Measurements from ENCODE around the gene PPIL3.
"Not testable (repeated sequence)": the region's sequence is repeated elsewhere in the genome, so short reads cannot be mapped to it uniquely, and the experiment has no call there.

The PPIL3 gene

GRCh38 chr2:200888704-200889625 is at the start of gene PPIL3, which contains the start of gene NIF3L1:
Gene PPIL3, minus strand, starts transcription at chr2:200889077. Its CDS starts 1,462 bp downstream, at chr2:200887615.
Gene NIF3L1, plus strand, starts transcription at chr2:200889371. Its CDS starts 2,573 bp downstream, at chr2:200891944.
- DNase-seq (ENCODE audit: low read depth in 2 of 2), result peak; percentile 91

DNA sequence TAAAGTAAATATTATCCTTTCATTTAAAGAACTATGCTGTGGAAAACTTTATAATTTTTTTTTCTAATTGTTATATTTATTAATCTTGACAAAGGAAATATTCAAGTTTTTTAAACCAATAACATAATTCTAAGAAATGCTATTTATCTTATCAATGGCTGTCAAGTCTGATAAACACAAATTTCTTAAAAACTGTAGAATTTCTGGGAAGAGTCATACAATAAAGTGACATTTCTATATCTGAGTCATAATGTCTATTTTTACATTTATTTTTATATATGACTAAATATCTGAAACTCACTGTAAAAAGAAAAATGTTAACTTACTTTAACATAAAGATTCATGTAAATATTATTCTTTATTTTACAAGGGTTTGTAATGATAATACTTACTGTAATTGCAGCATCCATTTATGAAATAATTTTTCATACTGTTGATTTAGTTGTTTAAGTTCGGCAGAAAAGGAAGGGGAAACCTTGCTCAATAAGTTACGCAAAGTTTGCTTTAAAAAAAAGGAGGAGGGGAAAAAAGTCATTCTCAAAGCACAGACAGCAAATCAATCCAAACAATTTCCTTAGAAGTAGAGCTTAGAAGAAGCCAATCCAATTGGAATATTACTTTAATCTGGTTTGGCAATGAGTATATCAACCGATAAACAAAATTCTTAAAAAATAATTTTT is 42.2 kb upstream of the PPIL3 start:
- no peak for DNase-seq (ENCODE audit: low read depth in 2 of 2)

GRCh38 chr2:200929334-200930249 is 40.7 kb upstream of the PPIL3 start:
- no peak for DNase-seq (ENCODE audit: low read depth in 2 of 2)

- DNase-seq (ENCODE audit: low read depth in 2 of 2), result no peak
Measured at GRCh38 chr2:200922439-200922838, 33.6 kb upstream of the PPIL3 start.

- no peak for DNase-seq (ENCODE audit: low read depth in 2 of 2)
Measured at GRCh38 chr2:200913654-200914053, 24.8 kb upstream of the PPIL3 start.

- no peak for DNase-seq (ENCODE audit: low read depth in 2 of 2)
Measured at GRCh38 chr2:200909958-200910357, 21.1 kb upstream of the PPIL3 start.

GRCh38 chr2:200905618-200906296 is 16.9 kb upstream of the PPIL3 start:
- DNase-seq (ENCODE audit: low read depth in 2 of 2), result peak in 1 of 2 donors; percentile 9

GRCh38 chr2:200901459-200902072 is 12.7 kb upstream of the PPIL3 start:
- DNase-seq (ENCODE audit: low read depth in 2 of 2), result peak; percentile 37 to 53

- no peak for DNase-seq (ENCODE audit: low read depth in 2 of 2)
Measured at GRCh38 chr2:200899482-200899881, 10.6 kb upstream of the PPIL3 start.

DNA sequence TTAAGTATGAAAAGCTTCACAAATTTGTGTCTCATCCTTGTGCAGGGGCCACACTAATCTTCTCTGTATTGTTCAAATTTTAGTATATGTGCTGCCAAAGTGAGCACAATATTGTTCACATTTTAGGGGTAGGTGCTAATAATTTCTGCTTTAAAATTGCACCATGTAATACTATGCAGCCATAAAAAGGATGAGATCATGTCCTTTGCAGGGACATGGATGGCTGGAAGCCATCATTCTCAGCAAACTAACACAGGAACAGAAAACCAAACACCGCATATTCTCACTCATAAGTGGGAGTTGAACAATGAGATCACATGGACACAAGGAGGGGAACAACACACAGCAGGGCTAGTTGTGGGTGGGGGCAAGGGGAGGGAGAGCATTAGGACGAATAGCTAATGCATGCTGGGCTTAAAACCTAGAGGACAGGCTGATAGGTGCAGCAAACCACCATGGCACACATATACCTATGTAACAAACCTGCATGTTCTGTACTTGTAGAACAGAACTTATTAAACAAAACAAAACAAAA is 7.1 kb downstream of the PPIL3 start:
- not testable (repeated sequence) for DNase-seq (ENCODE audit: low read depth in 2 of 2)

- no peak for DNase-seq (ENCODE audit: low read depth in 2 of 2)
Measured at GRCh38 chr2:200878289-200878880, 10.5 kb downstream of the PPIL3 start.

- DNase-seq (ENCODE audit: low read depth in 2 of 2), result no peak
Measured at GRCh38 chr2:200877443-200877842, 11.4 kb downstream of the PPIL3 start.

DNA sequence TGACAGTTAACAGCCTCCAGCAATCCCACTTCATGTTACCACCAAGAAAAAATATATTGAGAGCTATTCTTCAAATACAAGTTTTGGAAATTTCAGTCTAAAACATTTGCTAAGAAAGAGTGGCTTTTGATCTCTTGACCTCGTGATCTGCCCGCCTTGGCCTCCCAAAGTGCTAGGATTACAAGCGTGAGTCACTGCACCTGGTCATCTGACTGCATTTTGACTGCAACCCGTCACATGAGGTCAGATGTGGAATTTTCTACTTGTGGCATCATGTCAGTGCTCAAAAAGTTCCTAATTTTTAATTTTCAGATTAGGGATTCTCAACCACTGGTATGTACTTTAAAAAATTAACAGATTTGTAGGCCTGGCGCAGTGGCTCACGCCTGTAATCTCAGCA is 15.3 kb downstream of the PPIL3 start:
- no peak for DNase-seq (ENCODE audit: low read depth in 2 of 2)

DNA sequence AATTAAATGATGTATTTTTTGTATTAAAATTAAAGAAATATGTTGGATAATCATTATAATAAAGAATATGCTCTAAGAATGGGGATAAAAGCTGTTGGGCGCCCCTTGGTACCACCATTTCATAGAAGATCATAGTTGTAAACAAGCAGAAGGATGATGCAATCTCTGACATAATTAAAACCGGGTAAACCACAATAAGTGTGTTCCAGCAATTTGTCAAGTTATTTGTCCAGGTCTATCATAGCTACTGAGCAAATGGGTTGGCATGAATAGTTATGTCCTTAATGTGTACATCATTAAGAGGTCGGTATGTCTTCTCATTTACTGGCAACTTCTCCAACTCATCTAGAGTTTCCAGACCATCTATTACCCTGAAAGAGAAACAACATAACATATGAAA is 17.7 kb downstream of the PPIL3 start:
- DNase-seq (ENCODE audit: low read depth in 2 of 2), result no peak

- no peak for DNase-seq (ENCODE audit: low read depth in 2 of 2)
Measured at GRCh38 chr2:200869014-200869413, 19.9 kb downstream of the PPIL3 start.

DNA sequence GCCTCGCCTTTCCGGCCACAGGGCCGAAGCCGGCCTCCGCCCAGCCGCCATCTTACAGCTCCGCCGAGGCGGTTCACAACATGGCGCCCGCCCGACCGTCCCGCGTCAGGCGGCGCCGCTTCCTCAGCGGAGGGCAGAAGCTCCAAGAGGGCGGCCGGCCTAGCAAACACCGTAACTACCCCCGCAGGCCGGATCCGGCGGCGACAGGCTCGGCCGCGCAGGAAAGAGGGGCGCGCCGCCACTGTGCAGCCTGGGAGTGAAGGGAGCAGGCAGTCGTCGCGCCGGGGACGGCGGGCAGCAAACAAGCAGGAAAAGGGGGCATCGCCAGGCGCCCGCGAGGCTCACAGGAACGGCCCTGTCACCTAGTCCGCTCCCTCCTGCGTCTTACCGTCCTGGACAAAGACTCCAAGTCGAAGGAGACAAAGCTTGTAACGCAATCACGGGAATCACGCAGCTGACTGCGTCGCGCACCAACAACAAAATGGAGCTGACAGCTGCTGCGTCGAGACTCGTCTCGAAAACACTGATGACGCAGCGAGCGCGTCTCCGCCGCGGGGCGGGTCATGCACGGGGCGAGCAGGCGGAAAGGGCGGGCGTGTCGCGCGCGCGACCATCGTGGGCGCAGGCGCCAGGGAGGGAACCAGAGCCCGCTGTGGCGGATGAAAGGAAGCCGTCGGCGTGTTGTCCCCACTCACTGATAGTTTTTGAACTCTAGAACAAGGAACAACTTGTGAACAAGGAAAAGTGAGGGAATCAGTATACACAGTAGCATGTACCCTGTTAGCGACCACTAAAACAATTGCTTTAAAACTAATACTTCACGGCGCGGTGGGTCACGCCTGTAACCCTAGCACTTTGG is 24.5 kb downstream of the PPIL3 start, which contains the start of gene CLK1:
Gene CLK1 (minus strand): TSS at position 483 of the 859 bp plus-strand sequence. CDS start 2,796 bp downstream, outside the sequence.
- DNase-seq (ENCODE audit: low read depth in 2 of 2), result peak; percentile 94

GRCh38 chr2:200863782-200864175 is 25.1 kb downstream of the PPIL3 start:
- no peak for DNase-seq (ENCODE audit: low read depth in 2 of 2)

DNA sequence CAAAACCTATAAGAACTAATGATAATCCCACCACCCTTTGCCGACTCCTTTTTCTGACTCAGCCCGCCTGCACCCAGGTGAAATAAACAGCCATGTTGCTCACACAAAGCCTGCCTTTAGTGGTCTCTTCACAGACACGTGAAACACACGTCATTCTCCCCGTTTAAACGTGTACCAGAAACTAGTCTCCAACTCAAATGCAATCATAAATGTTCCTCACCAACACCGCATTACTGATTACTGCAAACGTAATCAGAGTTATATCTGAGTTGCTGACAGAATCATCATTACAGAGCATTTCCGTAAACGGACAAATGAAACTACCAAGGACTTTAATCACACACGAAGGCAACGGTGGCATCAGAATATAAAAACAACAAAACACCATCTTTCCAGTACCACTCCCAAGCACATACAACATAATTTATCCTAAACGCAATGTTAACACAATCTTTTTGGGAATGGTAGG is 26.3 kb downstream of the PPIL3 start:
- peak in 1 of 2 donors; percentile 24 for DNase-seq (ENCODE audit: low read depth in 2 of 2)
